Measurements from ENCODE around the gene TMEM255B.
"Not testable (repeated sequence)": the region's sequence is repeated elsewhere in the genome, so short reads cannot be mapped to it uniquely, and the experiment has no call there.

DNA sequence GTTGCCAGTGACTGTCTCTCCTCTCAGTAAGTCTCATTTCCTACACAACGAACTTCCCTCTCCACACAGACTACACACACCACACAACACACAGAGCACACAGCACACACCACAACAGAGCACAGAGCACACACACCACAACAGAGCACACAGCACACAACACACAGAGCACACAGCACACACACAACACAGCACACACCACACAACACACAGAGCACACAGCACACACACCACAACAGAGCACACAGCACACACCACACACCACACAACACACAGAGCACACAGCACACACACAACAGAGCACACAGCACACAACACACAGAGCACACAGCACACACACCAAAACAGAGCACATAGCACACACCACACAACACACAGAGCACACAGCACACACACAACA is 36.3 kb downstream of the TMEM255B start:
- TF ChIP-seq, protein P1, sequence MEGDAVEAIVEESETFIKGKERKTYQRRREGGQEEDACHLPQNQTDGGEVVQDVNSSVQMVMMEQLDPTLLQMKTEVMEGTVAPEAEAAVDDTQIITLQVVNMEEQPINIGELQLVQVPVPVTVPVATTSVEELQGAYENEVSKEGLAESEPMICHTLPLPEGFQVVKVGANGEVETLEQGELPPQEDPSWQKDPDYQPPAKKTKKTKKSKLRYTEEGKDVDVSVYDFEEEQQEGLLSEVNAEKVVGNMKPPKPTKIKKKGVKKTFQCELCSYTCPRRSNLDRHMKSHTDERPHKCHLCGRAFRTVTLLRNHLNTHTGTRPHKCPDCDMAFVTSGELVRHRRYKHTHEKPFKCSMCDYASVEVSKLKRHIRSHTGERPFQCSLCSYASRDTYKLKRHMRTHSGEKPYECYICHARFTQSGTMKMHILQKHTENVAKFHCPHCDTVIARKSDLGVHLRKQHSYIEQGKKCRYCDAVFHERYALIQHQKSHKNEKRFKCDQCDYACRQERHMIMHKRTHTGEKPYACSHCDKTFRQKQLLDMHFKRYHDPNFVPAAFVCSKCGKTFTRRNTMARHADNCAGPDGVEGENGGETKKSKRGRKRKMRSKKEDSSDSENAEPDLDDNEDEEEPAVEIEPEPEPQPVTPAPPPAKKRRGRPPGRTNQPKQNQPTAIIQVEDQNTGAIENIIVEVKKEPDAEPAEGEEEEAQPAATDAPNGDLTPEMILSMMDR (conservative IDR thresholded peaks at IDR 0.05), result not testable (repeated sequence)
- not testable (repeated sequence) for TF ChIP-seq ZFX (IDR thresholded peaks at IDR 0.05)
